Ascending aorta (tissue), 2 donors: ENCODE data around the gene TDP1. TPM values are rescaled to one million over a fixed set of nuclear protein-coding genes. Genes with fewer than 3 reads are reported as not detected.

Source experiments
- DNase-seq, 2 donors: peaks; one replicate each; pipeline ENCODE4 v3.0.0-alpha.2; 2019; ENCODE audit warnings: low spot score in 2 of 2
- H3K27ac ChIP-seq, 2 donors: fragments of 200-600 bp; sonication (generic); one replicate each; pipeline ENCODE4 v1.5.1; 2016 to 2017; ENCODE audit warnings: mild to moderate bottlenecking in 1 of 2
- H3K27me3 ChIP-seq: fragments of 200-600 bp; sonication (generic); one replicate; pipeline ENCODE4 v1.5.1; 2017
- H3K36me3 ChIP-seq, 2 donors: fragments of 200-600 bp; sonication (generic); one replicate each; pipeline ENCODE4 v1.5.1; 2016
- H3K4me1 ChIP-seq, 2 donors: fragments of 200-600 bp; sonication (generic); one replicate each; pipeline ENCODE4 v1.5.1; 2016 to 2017; ENCODE audit warnings: mild to moderate bottlenecking in 1 of 2
- H3K4me3 ChIP-seq, 2 donors: fragments of 200-600 bp; sonication (generic); one replicate each; pipeline ENCODE4 v1.5.1; 2016 to 2017; ENCODE audit warnings: mild to moderate bottlenecking in 1 of 2
- H3K9me3 ChIP-seq, 2 donors: fragments of 200-600 bp; sonication (generic); one replicate each; pipeline ENCODE4 v1.5.1; 2016
- CTCF ChIP-seq, 3 experiments: fragments of 200-600 bp in 2 of 3; fragments of 450-650 bp in 1 of 3; sonication (generic) in 2 of 3; IDR thresholded peaks; one replicate each; pipeline ENCODE4 v1.5.1; 2016 to 2019; ENCODE audit warnings: antibody characterized with exemption in 3 of 3, mild to moderate bottlenecking in 1 of 3, moderate library complexity in 1 of 3
- intact Hi-C: fragments of 100-400 bp; cut with DNase I; formaldehyde crosslinking; loops from one replicate; pipeline ENCODE4 v1.15.1; 2023
- total RNA-seq: library from RNA; depleted of rRNA; stranded (reverse); fragments of >200 nt; gene quantifications from one replicate; pipeline ENCODE4 v1.1.0, GENCODE V29; 2016

Gene TDP1
- total RNA-seq, 1 donor from 2014 or later: 9.4 TPM

DNA sequence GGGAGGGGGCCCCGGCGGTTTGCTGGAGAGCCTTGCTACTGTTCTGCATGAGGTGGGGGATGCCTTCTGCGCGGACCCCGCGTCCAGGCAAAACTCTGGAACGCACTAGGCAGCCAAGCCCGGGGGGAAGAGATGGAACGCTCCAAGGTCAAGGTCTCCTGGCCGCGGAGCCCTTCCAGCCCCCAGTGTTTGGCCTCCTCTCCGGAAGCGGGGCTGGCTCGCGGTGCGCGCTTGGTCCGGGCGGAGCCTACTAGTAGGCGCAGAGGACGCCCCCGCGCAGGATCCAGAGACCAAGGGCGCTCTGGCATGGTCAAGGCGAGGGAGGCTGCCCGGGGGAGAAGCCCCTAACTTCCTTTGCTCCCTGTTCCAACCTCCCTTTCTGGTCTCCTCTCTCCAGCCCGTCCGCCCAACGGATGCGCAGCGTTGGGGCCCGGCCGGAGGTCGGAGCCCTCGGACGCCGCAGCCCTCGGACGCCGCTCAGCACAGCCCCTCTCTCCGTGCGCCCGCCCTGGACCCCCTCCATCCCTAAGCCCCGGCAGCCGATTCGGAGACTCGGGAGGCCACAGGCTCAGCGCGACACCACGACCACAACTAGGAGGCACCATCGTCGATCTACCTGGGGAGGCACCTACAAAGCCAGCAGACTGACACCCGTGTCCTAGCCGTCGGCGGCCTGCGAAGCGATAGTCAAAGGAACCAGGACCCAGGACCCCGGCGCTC, 105.4 kb downstream of the TDP1 start:
- intact Hi-C loops: no loop called here
- Histone ChIP-seq H3K4me3 (peak overlapping the region; percentile 48 to 61), H3K9me3 (no peaks in the 10 kb centered on the region), H3K4me1 (peaks cover 16 to 19% of the 10 kb centered on the region in 2 donors), H3K36me3 (no peaks in the 10 kb centered on the region), H3K27me3 (peaks cover 17% of the 10 kb centered on the region), H3K27ac (no peak overlapping the region)
- no peak for TF ChIP-seq CTCF (IDR thresholded peaks at IDR 0.05)
- no peak for DNase-seq

- intact Hi-C loops: no loop called here
- H3K4me1 ChIP-seq: peaks cover 16 to 19% of the 10 kb centered on the region in 2 donors
- no peaks in the 10 kb centered on the region for H3K9me3 ChIP-seq
- peaks cover 17% of the 10 kb centered on the region for H3K27me3 ChIP-seq
- H3K27ac ChIP-seq: no peak within 1 kb of the TSS
- H3K36me3 ChIP-seq: no peaks in the 10 kb centered on the region
- peak within 1 kb of the TSS; percentile 48 to 61 for H3K4me3 ChIP-seq
- TF ChIP-seq CTCF (IDR thresholded peaks at IDR 0.05): no peak
- DNase-seq: no peak
These were observed 106.0 kb downstream of the TDP1 start, which contains the start of gene KCNK13 for GRCh38 chr14:90061685-90062126. KCNK13 (plus strand) TSS chr14:90061994; CDS start chr14:90062206, 212 bp downstream.

- Histone ChIP-seq H3K27ac (no peak overlapping the region), H3K4me3 (peak overlapping the region; percentile 48 to 61), H3K4me1 (peaks cover 16 to 19% of the 10 kb centered on the region in 2 donors), H3K9me3 (no peaks in the 10 kb centered on the region), H3K27me3 (peaks cover 17% of the 10 kb centered on the region), H3K36me3 (no peaks in the 10 kb centered on the region)
- intact Hi-C loops: no loop called here
- TF ChIP-seq CTCF (IDR thresholded peaks at IDR 0.05): no peak
- DNase-seq: no peak
These were observed 106.5 kb downstream of the TDP1 start for GRCh38 chr14:90062127-90062794.

- intact Hi-C loops: no loop called here
- no peak for TF ChIP-seq CTCF (IDR thresholded peaks at IDR 0.05)
- H3K4me3 ChIP-seq: peak overlapping the region in 1 of 2 donors; percentile 61
- no peak overlapping the region for H3K27ac ChIP-seq
- H3K4me1 ChIP-seq: peaks cover 16 to 19% of the 10 kb centered on the region in 2 donors
- no peak for DNase-seq
- no peaks in the 10 kb centered on the region for H3K9me3 ChIP-seq
- H3K27me3 ChIP-seq: peaks cover 17% of the 10 kb centered on the region
- H3K36me3 ChIP-seq: no peaks in the 10 kb centered on the region
These were observed 107.3 kb downstream of the TDP1 start for GRCh38 chr14:90062822-90063539.

- H3K36me3 ChIP-seq: no peaks in the 10 kb centered on the region
- no peak for TF ChIP-seq CTCF (IDR thresholded peaks at IDR 0.05)
- DNase-seq: no peak
- no peaks in the 10 kb centered on the region for H3K9me3 ChIP-seq
- H3K27ac ChIP-seq: no peak overlapping the region
- no peaks in the 10 kb centered on the region for H3K27me3 ChIP-seq
- H3K4me3 ChIP-seq: no peak overlapping the region
- H3K4me1 ChIP-seq: no peaks in the 10 kb centered on the region
- intact Hi-C loops: no loop called here
These were observed 116.6 kb downstream of the TDP1 start for GRCh38 chr14:90072350-90072749.
